Stimulated activated CD4-positive, alpha-beta T cell treated with anti-CD3 and anti-CD28 coated beads, TNF-alpha, amount 100 ng/mL, for 1 hour (primary cell): Measurements from ENCODE around the gene VSIG10.
"Not testable (repeated sequence)": the region's sequence is repeated elsewhere in the genome, so short reads cannot be mapped to it uniquely, and the experiment has no call there.

Experiments
- DNase-seq, 3 donors: peaks; one replicate each; pipeline ENCODE4 v3.0.0-alpha.2; 2020; ENCODE audit warnings: low read depth in 3 of 3, low spot score in 1 of 3

Gene VSIG10

GRCh38 chr12:118034429-118035189 lies 69.2 kb downstream of the VSIG10 start:
- no peak for DNase-seq

- DNase-seq, result no peak
These were observed 69.9 kb downstream of the VSIG10 start for GRCh38 chr12:118033902-118034301.

GRCh38 chr12:118033323-118033722 lies 70.5 kb downstream of the VSIG10 start:
- DNase-seq, result no peak

- DNase-seq, result no peak
These were observed 71.6 kb downstream of the VSIG10 start for GRCh38 chr12:118032188-118032587.

GRCh38 chr12:118029166-118029565 lies 74.6 kb downstream of the VSIG10 start:
- no peak for DNase-seq

GRCh38 chr12:118025168-118025567 lies 78.6 kb downstream of the VSIG10 start:
- DNase-seq, result no peak

GRCh38 chr12:118023301-118023860 lies 80.4 kb downstream of the VSIG10 start:
- no peak for DNase-seq

GRCh38 chr12:118022728-118023109 lies 81.1 kb downstream of the VSIG10 start:
- no peak for DNase-seq

GRCh38 chr12:118022097-118022727 lies 81.6 kb downstream of the VSIG10 start:
- DNase-seq, result not testable (repeated sequence)

- DNase-seq, result no peak
These were observed 83.8 kb downstream of the VSIG10 start for GRCh38 chr12:118020036-118020435.

- no peak for DNase-seq
These were observed 85.9 kb downstream of the VSIG10 start for GRCh38 chr12:118017926-118018325.

GRCh38 chr12:118016424-118017264 lies 87.2 kb downstream of the VSIG10 start, which contains the start of gene RFC5:
Gene RFC5 (plus strand): TSS chr12:118016703. CDS start chr12:118016828, 125 bp downstream.
- DNase-seq, result peak; percentile 95 to 96 (median 96)

- DNase-seq, result no peak
These were observed 87.9 kb downstream of the VSIG10 start for GRCh38 chr12:118015944-118016343.

- DNase-seq, result no peak
These were observed 88.5 kb downstream of the VSIG10 start for GRCh38 chr12:118015306-118015705.
